ENCODE results near the gene AKR1C1.
"Not testable (repeated sequence)": the region's sequence is repeated elsewhere in the genome, so short reads cannot be mapped to it uniquely, and the experiment has no call there.

GRCh38 chr10:4963815-4964154 lies 570 bp downstream of the AKR1C1 start:
- TF ChIP-seq, protein P1, sequence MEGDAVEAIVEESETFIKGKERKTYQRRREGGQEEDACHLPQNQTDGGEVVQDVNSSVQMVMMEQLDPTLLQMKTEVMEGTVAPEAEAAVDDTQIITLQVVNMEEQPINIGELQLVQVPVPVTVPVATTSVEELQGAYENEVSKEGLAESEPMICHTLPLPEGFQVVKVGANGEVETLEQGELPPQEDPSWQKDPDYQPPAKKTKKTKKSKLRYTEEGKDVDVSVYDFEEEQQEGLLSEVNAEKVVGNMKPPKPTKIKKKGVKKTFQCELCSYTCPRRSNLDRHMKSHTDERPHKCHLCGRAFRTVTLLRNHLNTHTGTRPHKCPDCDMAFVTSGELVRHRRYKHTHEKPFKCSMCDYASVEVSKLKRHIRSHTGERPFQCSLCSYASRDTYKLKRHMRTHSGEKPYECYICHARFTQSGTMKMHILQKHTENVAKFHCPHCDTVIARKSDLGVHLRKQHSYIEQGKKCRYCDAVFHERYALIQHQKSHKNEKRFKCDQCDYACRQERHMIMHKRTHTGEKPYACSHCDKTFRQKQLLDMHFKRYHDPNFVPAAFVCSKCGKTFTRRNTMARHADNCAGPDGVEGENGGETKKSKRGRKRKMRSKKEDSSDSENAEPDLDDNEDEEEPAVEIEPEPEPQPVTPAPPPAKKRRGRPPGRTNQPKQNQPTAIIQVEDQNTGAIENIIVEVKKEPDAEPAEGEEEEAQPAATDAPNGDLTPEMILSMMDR (IDR thresholded peaks at IDR 0.05) = not testable (repeated sequence)
- not testable (repeated sequence) for TF ChIP-seq EZH2 (IDR thresholded peaks at IDR 0.05; ENCODE audit: borderline replicate concordance, insufficient read depth, low read depth, low read length, poor library complexity, severe bottlenecking)
